Measurements from ENCODE around the gene PNPLA7.

GRCh38 chr9:137504432-137504777 is 45.8 kb downstream of the PNPLA7 start:
- TF ChIP-seq JUND (IDR thresholded peaks at IDR 0.05): no peak
- no peak for TF ChIP-seq CTCF (IDR thresholded peaks at IDR 0.05; ENCODE audit: low read depth, low read length, missing input control)
- no peak for TF ChIP-seq FOXA1 (IDR thresholded peaks at IDR 0.05)
- no peak for TF ChIP-seq SP1 (IDR thresholded peaks at IDR 0.05)
- no peak for TF ChIP-seq RXRA (IDR thresholded peaks at IDR 0.05)
- TF ChIP-seq RAD21 (IDR thresholded peaks at IDR 0.05): no peak
- no peak for TF ChIP-seq TAF1 (conservative IDR thresholded peaks at IDR 0.05)
- no peak for TF ChIP-seq REST (IDR thresholded peaks at IDR 0.05)
- no peak for TF ChIP-seq MAX (IDR thresholded peaks at IDR 0.05)
- no peak for TF ChIP-seq ATF3 (IDR thresholded peaks at IDR 0.05)
- TF ChIP-seq ZBTB33 (IDR thresholded peaks at IDR 0.05): no peak
- no peak for TF ChIP-seq NR2F2 (IDR thresholded peaks at IDR 0.05)
- no peak for TF ChIP-seq EGR1 (IDR thresholded peaks at IDR 0.05; ENCODE audit: low read depth in 2 of 2)
